Kidney (tissue), 14 donors: ENCODE data around the gene MYLK. TPM values are rescaled to one million over a fixed set of nuclear protein-coding genes. Genes with fewer than 3 reads are reported as not detected.

Experiments used
- DNase-seq, 5 donors: peaks; one replicate each; pipeline ENCODE4 v3.0.0-alpha.2; 2013 to 2020
- FAIRE-seq: peaks from 2 replicates; lab custom pipeline; 2012; peaks lifted over from hg19 to GRCh38; lab: Jason Lieb, UNC
- H3K27ac ChIP-seq, 2 donors: one replicate each; pipeline ENCODE4 v1.7.0; 2013; ENCODE audit warnings: low read depth in 2 of 2, low read length in 2 of 2, inconsistent platforms in 1 of 2
- H3K27me3 ChIP-seq: one replicate; pipeline ENCODE4 v1.7.1; 2013; ENCODE audit warnings: low read length, inconsistent platforms; ENCODE audit not compliant: control insufficient read depth, insufficient read depth
- H3K36me3 ChIP-seq, 3 donors: one replicate each; pipeline versions ENCODE4 v1.7.0 to v1.7.1; 2013; ENCODE audit warnings: low read length in 3 of 3, control low read depth in 1 of 3, inconsistent platforms in 1 of 3; ENCODE audit not compliant: insufficient read depth in 3 of 3, control insufficient read depth in 2 of 3
- H3K4me1 ChIP-seq, 3 donors: one replicate each; pipeline versions ENCODE4 v1.7.0 to v1.7.1; 2013; ENCODE audit warnings: low read length in 3 of 3, inconsistent platforms in 1 of 3, low read depth in 1 of 3; ENCODE audit not compliant: control insufficient read depth in 2 of 3, insufficient read depth in 2 of 3
- H3K4me3 ChIP-seq, 3 donors: one replicate each; pipeline versions ENCODE4 v1.7.0 to v1.8.1; 2013; ENCODE audit warnings: low read length in 3 of 3, control low read depth in 1 of 3, inconsistent platforms in 1 of 3
- H3K9ac ChIP-seq, 3 donors: one replicate each; pipeline versions ENCODE4 v1.7.0 to v1.7.1; 2013; ENCODE audit warnings: low read length in 3 of 3, control low read depth in 1 of 3, inconsistent platforms in 1 of 3
- H3K9me3 ChIP-seq, 3 donors: one replicate each; pipeline versions ENCODE4 v1.7.0 to v1.7.1; 2013; ENCODE audit warnings: low read length in 3 of 3, control low read depth in 1 of 3, inconsistent platforms in 1 of 3; ENCODE audit not compliant: control insufficient read depth in 2 of 3, insufficient read depth in 1 of 3
- intact Hi-C: fragments of 100-400 bp; cut with DNase I; formaldehyde crosslinking; loops from one replicate; pipeline ENCODE4 v1.11.1; 2022
- polyA plus RNA-seq: library from polyadenylated mRNA; stranded (reverse); fragments of 350-450 nt; fragmentation: Illumina TruSeq; extraction: RNeasy Lipid Tissue Mini Kit (QIAGEN cat#74804); gene quantifications from one replicate; pipeline ENCODE4 v1.2.3, GENCODE V29; 2014; ENCODE audit warnings: low read depth, low replicate concordance; ENCODE audit not compliant: insufficient read depth
- total RNA-seq: library from RNA; stranded (reverse); fragmentation: NEBNext Ultra II Directional; extraction: Animal tissue kit (Norgen Biotek cat#: 25700); gene quantifications from one replicate; pipeline ENCODE4 v1.2.1, GENCODE V29; 2021
- TF ChIP-seq, protein P1 (sequence below): IDR thresholded peaks from 3 replicates; pipeline ENCODE4 v1.5.1; 2012; ENCODE audit warnings: mild to moderate bottlenecking, moderate library complexity, borderline replicate concordance; ENCODE audit not compliant: insufficient read depth; ENCODE audit errors: extremely low read depth
- donor health status: control.
- donor health status: control.
- donor health status: control.
- donor health status: control.
- donor health status: control.
- donor health status: DM: yes; HTN: yes; CAD: no.
- donor health status: Normal renal cell carcinoma (clear cell type).

MYLK gene
- total and polyA plus RNA-seq, 2 donors from 2014 or later: 25.3 to 164 TPM

DNA sequence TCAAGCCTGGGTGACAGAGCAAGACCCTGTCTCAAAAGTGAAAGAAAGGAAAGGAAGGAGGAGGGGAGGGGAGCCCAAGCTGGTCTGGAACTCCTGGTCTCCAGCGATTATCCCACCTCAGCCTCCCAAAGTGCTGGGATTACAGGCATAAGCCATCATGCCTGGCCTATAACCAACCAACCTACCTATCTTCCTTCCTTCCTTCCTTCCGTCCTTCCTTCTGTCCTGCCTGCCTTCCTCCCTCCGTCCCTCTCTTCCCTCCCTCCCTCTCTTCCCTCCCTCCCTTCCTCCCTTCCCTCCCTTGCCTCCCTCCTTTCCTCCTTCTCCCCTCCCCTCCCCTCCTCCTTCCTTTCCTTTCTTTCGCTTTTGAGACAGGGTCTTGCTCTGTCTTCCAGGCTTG is 242.6 kb downstream of the MYLK start:
- Histone ChIP-seq H3K4me1 (peaks cover 5 to 11% (median 7%) of the 10 kb centered on the region in 3 donors), H3K9me3 (no peaks in the 10 kb centered on the region), H3K36me3 (peaks cover 3 to 46% (median 16%) of the 10 kb centered on the region in 3 donors), H3K4me3 (no peak overlapping the region), H3K27ac (peak overlapping the region; percentile 18 to 60), H3K27me3 (no peaks in the 10 kb centered on the region), H3K9ac (no peak overlapping the region)
- TF ChIP-seq, protein P1, sequence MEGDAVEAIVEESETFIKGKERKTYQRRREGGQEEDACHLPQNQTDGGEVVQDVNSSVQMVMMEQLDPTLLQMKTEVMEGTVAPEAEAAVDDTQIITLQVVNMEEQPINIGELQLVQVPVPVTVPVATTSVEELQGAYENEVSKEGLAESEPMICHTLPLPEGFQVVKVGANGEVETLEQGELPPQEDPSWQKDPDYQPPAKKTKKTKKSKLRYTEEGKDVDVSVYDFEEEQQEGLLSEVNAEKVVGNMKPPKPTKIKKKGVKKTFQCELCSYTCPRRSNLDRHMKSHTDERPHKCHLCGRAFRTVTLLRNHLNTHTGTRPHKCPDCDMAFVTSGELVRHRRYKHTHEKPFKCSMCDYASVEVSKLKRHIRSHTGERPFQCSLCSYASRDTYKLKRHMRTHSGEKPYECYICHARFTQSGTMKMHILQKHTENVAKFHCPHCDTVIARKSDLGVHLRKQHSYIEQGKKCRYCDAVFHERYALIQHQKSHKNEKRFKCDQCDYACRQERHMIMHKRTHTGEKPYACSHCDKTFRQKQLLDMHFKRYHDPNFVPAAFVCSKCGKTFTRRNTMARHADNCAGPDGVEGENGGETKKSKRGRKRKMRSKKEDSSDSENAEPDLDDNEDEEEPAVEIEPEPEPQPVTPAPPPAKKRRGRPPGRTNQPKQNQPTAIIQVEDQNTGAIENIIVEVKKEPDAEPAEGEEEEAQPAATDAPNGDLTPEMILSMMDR: no peak
- intact Hi-C loops: no loop called here
- FAIRE-seq (no peak), DNase-seq (no peak)

DNA sequence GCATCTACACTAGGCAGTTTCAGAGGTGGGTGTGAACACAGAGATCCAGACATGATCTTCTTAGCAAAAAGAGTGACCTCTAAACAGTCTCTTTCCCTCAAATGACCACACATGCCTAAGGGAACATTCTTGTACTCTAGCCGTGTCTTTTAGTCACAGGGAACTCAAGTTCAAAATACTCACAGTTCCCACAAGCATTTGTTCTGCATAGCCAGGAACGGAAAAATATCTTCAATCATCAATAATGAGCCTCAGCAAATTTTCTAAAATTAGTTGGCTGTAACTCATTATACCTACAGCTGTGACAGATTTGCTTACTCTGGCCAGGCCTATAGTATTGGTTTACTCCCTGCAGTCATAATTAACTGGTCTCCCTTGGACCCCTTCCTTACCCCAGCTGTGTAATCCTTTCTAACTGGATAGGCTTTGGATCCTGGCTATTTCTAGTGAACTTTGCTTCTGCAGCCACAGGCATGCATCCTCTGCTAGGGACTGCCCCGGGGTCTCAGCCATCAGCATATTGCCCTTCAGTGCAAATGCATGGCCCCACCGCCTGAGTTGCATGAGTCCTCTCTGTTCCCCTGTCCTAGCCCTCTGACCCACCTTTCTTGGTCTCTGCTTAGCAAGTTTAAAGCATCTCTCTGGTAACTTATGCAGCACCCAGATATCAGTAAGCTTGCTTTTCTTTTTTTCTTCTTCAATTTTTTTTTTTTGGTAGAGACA is 243.2 kb downstream of the MYLK start:
- FAIRE-seq: no peak

DNA sequence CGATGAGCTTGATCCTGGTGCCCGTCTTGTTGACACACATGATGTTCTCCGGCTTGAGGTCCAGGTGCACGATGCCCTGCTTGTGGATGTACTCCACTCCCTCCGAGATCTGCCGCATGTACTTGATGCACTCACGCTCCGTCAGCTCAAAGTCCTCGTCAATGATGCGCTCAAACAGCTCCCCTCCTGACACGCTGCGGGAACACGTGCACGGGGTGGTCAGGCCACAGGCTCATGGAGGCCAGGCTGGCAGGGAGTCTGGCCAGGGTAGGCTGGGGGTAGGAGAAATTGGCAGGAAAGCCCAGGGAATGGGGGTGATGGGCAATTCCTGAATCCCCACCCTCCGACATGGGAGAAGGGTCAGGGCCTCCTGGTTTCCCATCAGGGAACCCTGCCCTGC is 243.8 kb downstream of the MYLK start:
- no peaks in the 10 kb centered on the region for H3K9me3 ChIP-seq
- no peak overlapping the region for H3K9ac ChIP-seq
- intact Hi-C loops: no loop called here
- TF ChIP-seq, protein P1: no peak
- peaks cover 0 to 41% (median 14%) of the 10 kb centered on the region in 3 donors for H3K36me3 ChIP-seq
- peak overlapping the region in 1 of 2 donors; percentile 37 for H3K27ac ChIP-seq
- FAIRE-seq: no peak
- no peak overlapping the region for H3K4me3 ChIP-seq
- H3K27me3 ChIP-seq: no peaks in the 10 kb centered on the region
- no peak for DNase-seq
- peaks cover 5 to 14% (median 7%) of the 10 kb centered on the region in 3 donors for H3K4me1 ChIP-seq

More for the DNA sequence above, 243.2 kb downstream of the MYLK start:
- Histone ChIP-seq H3K9ac (peak overlapping the region in 1 of 3 donors; percentile 7), H3K9me3 (no peaks in the 10 kb centered on the region), H3K27me3 (no peaks in the 10 kb centered on the region), H3K4me3 (no peak overlapping the region), H3K36me3 (peaks cover 0 to 43% (median 14%) of the 10 kb centered on the region in 3 donors), H3K4me1 (peaks cover 5 to 14% (median 7%) of the 10 kb centered on the region in 3 donors), H3K27ac (peak overlapping the region in 1 of 2 donors; percentile 60)
- TF ChIP-seq, protein P1: no peak
- intact Hi-C loops: no loop called here
- DNase-seq: peak in 1 of 5 donors; percentile 49
